K562 (cell line): Measurements from ENCODE around the gene MEIS2. TPM values are rescaled to one million over a fixed set of nuclear protein-coding genes. Genes with fewer than 3 reads are reported as not detected.
A peak's percentile ranks its signal among the peaks of the same experiment; 100 is the strongest.

Experiments
- BRD9 ChIP-seq: fragments of 450-650 bp; IDR thresholded peaks from 2 replicates; pipeline ENCODE4 v1.6.1; 2018; ENCODE audit warnings: low read depth; ENCODE audit not compliant: partially characterized antibody
- CHD4 ChIP-seq: fragments of 200-600 bp; sonication (generic); IDR thresholded peaks from 3 replicates; pipeline ENCODE4 v1.6.1; 2012; ENCODE audit warnings: low read depth, mild to moderate bottlenecking, mixed read lengths, low read length, inconsistent platforms; ENCODE audit not compliant: insufficient read depth, insufficient replicate concordance, poor library complexity, severe bottlenecking
- IFI16 ChIP-seq: fragments of 250-450 bp; sonication (Bioruptor Pico); IDR thresholded peaks from 2 replicates; pipeline ENCODE4 v2.1.2; 2022; ENCODE audit warnings: mild to moderate bottlenecking, inconsistent platforms
- KDM5B ChIP-seq: fragments of 200-600 bp; sonication (generic); IDR thresholded peaks from 2 replicates; pipeline ENCODE4 v1.6.1; 2012; ENCODE audit warnings: low read depth, mild to moderate bottlenecking, moderate library complexity, low read length, control low read depth, inconsistent platforms; ENCODE audit not compliant: insufficient replicate concordance
- MTA2 ChIP-seq: fragments of 450-650 bp; IDR thresholded peaks from 2 replicates; pipeline ENCODE4 v1.6.1; 2016; ENCODE audit warnings: low read depth
- NFE2 ChIP-seq: IDR thresholded peaks from 2 replicates; pipeline ENCODE4 v1.6.1; 2014; ENCODE audit warnings: antibody characterized with exemption, low read depth
- NFE2L1 ChIP-seq: fragments of 450-650 bp; IDR thresholded peaks from 2 replicates; pipeline ENCODE4 v1.6.1; 2016; ENCODE audit warnings: missing genetic modification characterization, low read depth, mild to moderate bottlenecking, missing compliant biosample characterization, moderate library complexity, borderline replicate concordance
- RB1 ChIP-seq: fragments of 450-650 bp; IDR thresholded peaks from 2 replicates; pipeline ENCODE4 v1.6.1; 2017; ENCODE audit warnings: low read depth, mild to moderate bottlenecking
- RBBP5 ChIP-seq: fragments of 200-600 bp; sonication (generic); IDR thresholded peaks from 2 replicates; pipeline ENCODE4 v1.6.1; 2012; ENCODE audit warnings: borderline replicate concordance, mild to moderate bottlenecking, low read length, control low read depth, inconsistent platforms; ENCODE audit not compliant: insufficient read depth, poor library complexity, severe bottlenecking
- RBFOX2 ChIP-seq: fragments of 200-400 bp; formaldehyde crosslinking; IDR thresholded peaks from 2 replicates; pipeline ENCODE4 v1.6.1; 2017; ENCODE audit warnings: low read depth, mild to moderate bottlenecking, low read length, moderate library complexity
- SAFB2 ChIP-seq: fragments of 200-400 bp; formaldehyde crosslinking; IDR thresholded peaks from 2 replicates; pipeline ENCODE4 v1.6.1; 2018; ENCODE audit warnings: borderline replicate concordance, low read length, low read depth, moderate library complexity; ENCODE audit not compliant: severe bottlenecking
- STAG1 ChIP-seq: sonication (generic); formaldehyde crosslinking; IDR thresholded peaks from 2 replicates; pipeline ENCODE4 v1.5.0; 2020; ENCODE audit warnings: missing genetic modification reagents, borderline replicate concordance
- ZNF707 ChIP-seq: fragments of 250-450 bp; sonication (Bioruptor Pico); conservative IDR thresholded peaks from 2 replicates; pipeline ENCODE4 v1.8.0; 2022; ENCODE audit warnings: inconsistent platforms, mild to moderate bottlenecking, moderate library complexity
- ZNF830 ChIP-seq: fragments of 250-450 bp; sonication (Bioruptor Pico); IDR thresholded peaks from 2 replicates; pipeline ENCODE4 v1.5.0; 2021; ENCODE audit warnings: mild to moderate bottlenecking
- polyA plus RNA-seq, 8 experiments: library from polyadenylated mRNA; depleted of rRNA in 4 of 8; stranded (reverse) in 5 of 8; unstranded in 3 of 8; fragments of >200 nt; fragmentation: Nextera tagmentation in 2 of 8; fragmentation: Illumina TruSeq in 1 of 8; extraction: Ambion mirVana in 2 of 8; extraction: Trizol in 1 of 8; gene quantifications; 2 replicates each; pipeline versions ENCODE4 v1.2.1 to v1.2.3, GENCODE V29; 2011 to 2014; ENCODE audit warnings: inconsistent platforms in 1 of 8, missing spikeins in 1 of 8
- total RNA-seq, 7 experiments: library from RNA; depleted of rRNA in 6 of 7; stranded (reverse); fragments of >200 nt in 6 of 7; fragmentation: Illumina TruSeq in 2 of 7; extraction: Trizol in 2 of 7; gene quantifications; 2 replicates each; pipeline versions ENCODE4 v1.2.1 to v1.2.3, GENCODE V29; 2011 to 2021; ENCODE audit warnings: low replicate concordance in 1 of 7
- TF ChIP-seq, protein P1 (sequence below): sonication (generic); formaldehyde crosslinking; IDR thresholded peaks from 2 replicates; pipeline ENCODE4 v1.8.0; 2022; ENCODE audit warnings: mild to moderate bottlenecking, missing genetic modification reagents
- TF ChIP-seq, protein P2 (sequence below): IDR thresholded peaks from 2 replicates; pipeline ENCODE4 v1.6.1; 2016; ENCODE audit warnings: missing genetic modification characterization, missing compliant biosample characterization
- TF ChIP-seq, protein P3 (sequence below): fragments of 250-450 bp; sonication (Bioruptor Pico); IDR thresholded peaks from 2 replicates; pipeline ENCODE4 v1.8.0; 2022; ENCODE audit warnings: inconsistent platforms, mild to moderate bottlenecking, moderate library complexity, borderline replicate concordance

MEIS2 gene
- total and polyA plus RNA-seq, 9 of the 15 experiments (the other 6 are each of a cell fraction or from before 2014, with no cell fraction given): 7.5 to 64.2 (median 22.3) TPM

DNA sequence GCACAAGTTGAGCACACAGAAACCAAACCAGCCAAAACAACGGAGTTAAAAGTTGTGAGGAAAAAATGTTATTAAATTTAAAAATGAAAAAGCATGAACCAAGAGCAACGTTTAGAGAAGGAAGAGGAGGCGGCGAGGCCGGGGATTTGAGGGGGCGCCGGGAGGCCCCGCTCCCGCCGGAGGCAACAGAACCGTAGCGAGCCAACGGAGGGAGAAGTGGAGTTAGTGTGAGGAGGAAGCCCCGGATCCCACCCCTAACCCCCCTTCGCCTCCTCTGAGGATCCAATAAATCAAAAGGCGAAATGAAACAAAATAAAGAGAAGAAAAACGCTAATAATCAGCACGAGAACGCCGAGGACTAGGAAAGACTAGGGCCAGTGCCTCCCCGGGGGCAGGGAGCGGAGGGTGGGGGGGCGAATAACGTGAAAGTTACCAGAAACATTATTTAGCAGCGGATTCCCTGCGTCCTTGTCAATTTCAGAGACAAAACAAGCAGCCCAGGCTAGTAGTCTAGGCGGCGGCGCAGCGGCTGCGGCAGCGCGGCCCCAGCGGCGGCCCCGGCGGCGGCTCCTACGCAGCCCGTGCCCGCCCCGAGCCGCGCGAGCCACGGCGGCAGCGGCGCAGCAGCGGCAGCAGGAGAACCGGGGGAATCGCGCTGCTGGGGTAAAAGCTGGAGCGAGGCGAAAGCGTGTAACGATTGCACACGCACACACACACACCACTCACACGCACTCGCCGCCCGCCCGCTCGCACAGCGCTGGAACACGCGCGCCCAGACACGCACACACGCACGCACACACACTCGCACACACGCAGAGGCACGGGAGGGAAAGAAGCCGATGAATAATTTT, 1.7 kb downstream of the MEIS2 start (continued):
- TF ChIP-seq, protein P1, sequence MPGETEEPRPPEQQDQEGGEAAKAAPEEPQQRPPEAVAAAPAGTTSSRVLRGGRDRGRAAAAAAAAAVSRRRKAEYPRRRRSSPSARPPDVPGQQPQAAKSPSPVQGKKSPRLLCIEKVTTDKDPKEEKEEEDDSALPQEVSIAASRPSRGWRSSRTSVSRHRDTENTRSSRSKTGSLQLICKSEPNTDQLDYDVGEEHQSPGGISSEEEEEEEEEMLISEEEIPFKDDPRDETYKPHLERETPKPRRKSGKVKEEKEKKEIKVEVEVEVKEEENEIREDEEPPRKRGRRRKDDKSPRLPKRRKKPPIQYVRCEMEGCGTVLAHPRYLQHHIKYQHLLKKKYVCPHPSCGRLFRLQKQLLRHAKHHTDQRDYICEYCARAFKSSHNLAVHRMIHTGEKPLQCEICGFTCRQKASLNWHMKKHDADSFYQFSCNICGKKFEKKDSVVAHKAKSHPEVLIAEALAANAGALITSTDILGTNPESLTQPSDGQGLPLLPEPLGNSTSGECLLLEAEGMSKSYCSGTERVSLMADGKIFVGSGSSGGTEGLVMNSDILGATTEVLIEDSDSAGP (CRISPR knock-in tag): no peak
- TF ChIP-seq BRD9 (peak; percentile 12), ZNF830 (no peak), SAFB2 (no peak), STAG1 (CRISPR knock-in tag) (no peak), RBFOX2 (peak; percentile 81), RB1 (no peak), NFE2L1 (tag) (no peak), ZNF707 (CRISPR knock-in tag) (no peak), CHD4 (no peak), KDM5B (peak; percentile 44), NFE2 (no peak), MTA2 (no peak), RBBP5 (peak; percentile 93), IFI16 (CRISPR knock-in tag) (no peak)
- TF ChIP-seq, protein P2, sequence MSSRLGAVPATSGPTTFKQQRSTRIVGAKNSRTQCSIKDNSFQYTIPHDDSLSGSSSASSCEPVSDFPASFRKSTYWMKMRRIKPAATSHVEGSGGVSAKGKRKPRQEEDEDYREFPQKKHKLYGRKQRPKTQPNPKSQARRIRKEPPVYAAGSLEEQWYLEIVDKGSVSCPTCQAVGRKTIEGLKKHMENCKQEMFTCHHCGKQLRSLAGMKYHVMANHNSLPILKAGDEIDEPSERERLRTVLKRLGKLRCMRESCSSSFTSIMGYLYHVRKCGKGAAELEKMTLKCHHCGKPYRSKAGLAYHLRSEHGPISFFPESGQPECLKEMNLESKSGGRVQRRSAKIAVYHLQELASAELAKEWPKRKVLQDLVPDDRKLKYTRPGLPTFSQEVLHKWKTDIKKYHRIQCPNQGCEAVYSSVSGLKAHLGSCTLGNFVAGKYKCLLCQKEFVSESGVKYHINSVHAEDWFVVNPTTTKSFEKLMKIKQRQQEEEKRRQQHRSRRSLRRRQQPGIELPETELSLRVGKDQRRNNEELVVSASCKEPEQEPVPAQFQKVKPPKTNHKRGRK: peak; percentile 80
- TF ChIP-seq, protein P3, sequence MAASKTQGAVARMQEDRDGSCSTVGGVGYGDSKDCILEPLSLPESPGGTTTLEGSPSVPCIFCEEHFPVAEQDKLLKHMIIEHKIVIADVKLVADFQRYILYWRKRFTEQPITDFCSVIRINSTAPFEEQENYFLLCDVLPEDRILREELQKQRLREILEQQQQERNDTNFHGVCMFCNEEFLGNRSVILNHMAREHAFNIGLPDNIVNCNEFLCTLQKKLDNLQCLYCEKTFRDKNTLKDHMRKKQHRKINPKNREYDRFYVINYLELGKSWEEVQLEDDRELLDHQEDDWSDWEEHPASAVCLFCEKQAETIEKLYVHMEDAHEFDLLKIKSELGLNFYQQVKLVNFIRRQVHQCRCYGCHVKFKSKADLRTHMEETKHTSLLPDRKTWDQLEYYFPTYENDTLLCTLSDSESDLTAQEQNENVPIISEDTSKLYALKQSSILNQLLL: no peak
